Stimulated activated CD8-positive, alpha-beta memory T cell treated with anti-CD3 and anti-CD28 coated beads, Interleukin-7, amount 100 ng/mL, for 1 hour (primary cell): ENCODE measurements around the gene SHROOM3.
"Not testable (repeated sequence)": the region's sequence is repeated elsewhere in the genome, so short reads cannot be mapped to it uniquely, and the experiment has no call there.

Experiments used
- DNase-seq, 2 donors: peaks; one replicate each; pipeline ENCODE4 v3.0.0-alpha.2; 2020; ENCODE audit warnings: low read depth in 2 of 2

The SHROOM3 gene

GRCh38 chr4:76445911-76446310 lies 10.9 kb downstream of the SHROOM3 start:
- DNase-seq: no peak

GRCh38 chr4:76447393-76447851 lies 12.4 kb downstream of the SHROOM3 start:
- DNase-seq: no peak

GRCh38 chr4:76448211-76448610 lies 13.2 kb downstream of the SHROOM3 start:
- no peak for DNase-seq

- DNase-seq: no peak
These were observed 14.3 kb downstream of the SHROOM3 start for GRCh38 chr4:76449362-76449767.

GRCh38 chr4:76449833-76450232 lies 14.8 kb downstream of the SHROOM3 start:
- no peak for DNase-seq

GRCh38 chr4:76453232-76453631 lies 18.2 kb downstream of the SHROOM3 start:
- no peak for DNase-seq

GRCh38 chr4:76454073-76454472 lies 19.0 kb downstream of the SHROOM3 start:
- DNase-seq: not testable (repeated sequence)

- no peak for DNase-seq
These were observed 22.9 kb downstream of the SHROOM3 start for GRCh38 chr4:76457885-76458284.

GRCh38 chr4:76458297-76458696 lies 23.3 kb downstream of the SHROOM3 start:
- DNase-seq: no peak

- DNase-seq: no peak
These were observed 23.8 kb downstream of the SHROOM3 start for GRCh38 chr4:76458825-76459224.

GRCh38 chr4:76459291-76459723 lies 24.3 kb downstream of the SHROOM3 start:
- DNase-seq: no peak

- DNase-seq: no peak
These were observed 28.5 kb downstream of the SHROOM3 start for GRCh38 chr4:76463568-76463967.

GRCh38 chr4:76470064-76470463 lies 35.0 kb downstream of the SHROOM3 start:
- no peak for DNase-seq

- DNase-seq: no peak
These were observed 35.5 kb downstream of the SHROOM3 start for GRCh38 chr4:76470532-76470931.

GRCh38 chr4:76476571-76476970 lies 41.5 kb downstream of the SHROOM3 start:
- DNase-seq: no peak

GRCh38 chr4:76484654-76485053 lies 49.6 kb downstream of the SHROOM3 start:
- no peak for DNase-seq

GRCh38 chr4:76485450-76485849 lies 50.4 kb downstream of the SHROOM3 start:
- DNase-seq: no peak

- DNase-seq: no peak
These were observed 51.7 kb downstream of the SHROOM3 start for GRCh38 chr4:76486588-76487276.

GRCh38 chr4:76487621-76488020 lies 52.6 kb downstream of the SHROOM3 start:
- DNase-seq: no peak

GRCh38 chr4:76488455-76488854 lies 53.4 kb downstream of the SHROOM3 start:
- DNase-seq: no peak

- DNase-seq: no peak
These were observed 54.1 kb downstream of the SHROOM3 start for GRCh38 chr4:76488888-76489685.

- no peak for DNase-seq
These were observed 54.7 kb downstream of the SHROOM3 start for GRCh38 chr4:76489686-76490161.

GRCh38 chr4:76492055-76492454 lies 57.0 kb downstream of the SHROOM3 start:
- DNase-seq: no peak
